Endodermal cell (in vitro differentiated cells): ENCODE results near the gene ADCK2. TPM values are rescaled to one million over a fixed set of nuclear protein-coding genes. Genes with fewer than 3 reads are reported as not detected.

Experiments
- DNase-seq: peaks from one replicate; pipeline ENCODE4 v3.0.0-alpha.2; 2017
- H3K27ac ChIP-seq: 2 replicates; pipeline ENCODE4 v1.5.1; 2013; ENCODE audit warnings: mild to moderate bottlenecking, low read depth, low read length, moderate library complexity
- H3K27me3 ChIP-seq: 2 replicates; pipeline ENCODE4 v1.6.1; 2013; ENCODE audit warnings: mild to moderate bottlenecking, low read length, moderate library complexity; ENCODE audit not compliant: insufficient read depth, control insufficient read depth, poor library complexity, severe bottlenecking
- H3K36me3 ChIP-seq: 2 replicates; pipeline ENCODE4 v1.7.0; 2013; ENCODE audit warnings: mild to moderate bottlenecking, low read length, moderate library complexity; ENCODE audit not compliant: control insufficient read depth, insufficient read depth
- H3K4me1 ChIP-seq: one replicate; pipeline ENCODE4 v1.7.0; 2013; ENCODE audit warnings: low read length; ENCODE audit not compliant: control insufficient read depth, insufficient read depth
- H3K4me3 ChIP-seq: 2 replicates; pipeline ENCODE4 v1.5.1; 2013; ENCODE audit warnings: mild to moderate bottlenecking, low read length, moderate library complexity
- H3K9ac ChIP-seq: 2 replicates; pipeline ENCODE4 v1.6.1; 2013; ENCODE audit warnings: mild to moderate bottlenecking, low read length, moderate library complexity; ENCODE audit not compliant: poor library complexity, severe bottlenecking; ENCODE audit errors: extremely low read depth
- H3K9me3 ChIP-seq: 2 replicates; pipeline ENCODE4 v1.6.1; 2013; ENCODE audit warnings: mild to moderate bottlenecking, low read length, moderate library complexity; ENCODE audit not compliant: control insufficient read depth
- H3K27ac Mint-ChIP-seq: 2 replicates; pipeline ENCODE4 v1.8.0; 2020; ENCODE audit warnings: mixed read lengths
- H3K27me3 Mint-ChIP-seq: 2 replicates; pipeline ENCODE4 v1.8.0; 2021; ENCODE audit warnings: mild to moderate bottlenecking, mixed read lengths; ENCODE audit not compliant: insufficient read depth
- H3K36me3 Mint-ChIP-seq: 2 replicates; pipeline ENCODE4 v1.8.0; 2020; ENCODE audit warnings: low read depth, mixed read lengths
- H3K4me1 Mint-ChIP-seq: 2 replicates; pipeline ENCODE4 v1.8.0; 2020; ENCODE audit warnings: mixed read lengths
- H3K4me3 Mint-ChIP-seq: 2 replicates; pipeline ENCODE4 v1.8.0; 2020; ENCODE audit warnings: mild to moderate bottlenecking, moderate library complexity, mixed read lengths
- H3K9me3 Mint-ChIP-seq: 2 replicates; pipeline ENCODE4 v1.8.0; 2020; ENCODE audit warnings: mild to moderate bottlenecking, mixed read lengths
- WGBS, 2 experiments: methylation state at CpG; one replicate each; pipeline versions ENCODE4 v1.1.5 to v1.1.7; 2013; ENCODE audit warnings: missing lambda C conversion rate in 2 of 2, mixed read lengths in 1 of 2; ENCODE audit not compliant: insufficient coverage in 1 of 2, insufficient read length in 1 of 2; 5-methylcytosine and 5-hydroxymethylcytosine counted together
- total RNA-seq, 2 donors: library from RNA; stranded (reverse); fragmentation: NEBNext Ultra II Directional in 1 of 2; extraction: Animal tissue kit (Norgen Biotek cat#: 25700) in 1 of 2; gene quantifications; 2 replicates in 1 of 2; 3 replicates in 1 of 2; pipeline ENCODE4 v1.2.1, GENCODE V29; 2021
- TF ChIP-seq, protein P1 (sequence below): fragments of 200-600 bp; sonication (generic); conservative IDR thresholded peaks from 2 replicates; pipeline ENCODE4 v1.5.0; 2021; ENCODE audit warnings: antibody characterized with exemption, mild to moderate bottlenecking

The ADCK2 gene
- total RNA-seq, 2 donors from 2014 or later: 13.5 to 17.8 TPM

DNA sequence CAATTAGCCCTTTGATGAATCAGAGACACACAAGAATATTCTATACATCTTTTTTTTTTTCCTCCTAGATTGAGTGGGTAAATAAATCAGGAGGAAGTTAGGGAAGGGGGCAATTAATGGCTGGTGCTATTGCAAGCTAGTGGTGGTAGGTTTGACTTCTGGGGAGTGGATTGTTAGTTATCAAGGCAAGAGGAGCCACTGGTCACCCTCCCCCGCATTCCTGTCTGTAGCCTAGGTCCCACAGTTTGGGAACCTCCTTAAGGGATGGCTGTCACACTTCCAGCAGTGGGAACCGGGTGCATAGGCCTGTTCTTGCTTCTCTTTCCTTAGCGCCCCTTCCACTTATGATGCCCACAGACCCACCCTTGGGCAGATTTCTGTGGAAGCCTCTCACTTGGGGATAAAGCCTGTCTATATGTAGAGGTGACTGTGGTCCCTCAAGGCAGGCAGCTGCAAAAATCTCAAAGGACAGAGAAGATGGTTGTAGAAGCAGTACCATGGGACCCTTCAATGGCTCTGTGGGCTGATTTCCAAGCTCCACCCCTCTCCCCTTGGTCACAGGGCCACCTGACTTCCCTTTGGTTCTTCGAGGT lies 2.3 kb upstream of the ADCK2 start:
- no peak for DNase-seq
- H3K36me3 Mint-ChIP-seq: no peaks in the 10 kb centered on the region
- H3K36me3 ChIP-seq: no peaks in the 10 kb centered on the region
- TF ChIP-seq, protein P1, sequence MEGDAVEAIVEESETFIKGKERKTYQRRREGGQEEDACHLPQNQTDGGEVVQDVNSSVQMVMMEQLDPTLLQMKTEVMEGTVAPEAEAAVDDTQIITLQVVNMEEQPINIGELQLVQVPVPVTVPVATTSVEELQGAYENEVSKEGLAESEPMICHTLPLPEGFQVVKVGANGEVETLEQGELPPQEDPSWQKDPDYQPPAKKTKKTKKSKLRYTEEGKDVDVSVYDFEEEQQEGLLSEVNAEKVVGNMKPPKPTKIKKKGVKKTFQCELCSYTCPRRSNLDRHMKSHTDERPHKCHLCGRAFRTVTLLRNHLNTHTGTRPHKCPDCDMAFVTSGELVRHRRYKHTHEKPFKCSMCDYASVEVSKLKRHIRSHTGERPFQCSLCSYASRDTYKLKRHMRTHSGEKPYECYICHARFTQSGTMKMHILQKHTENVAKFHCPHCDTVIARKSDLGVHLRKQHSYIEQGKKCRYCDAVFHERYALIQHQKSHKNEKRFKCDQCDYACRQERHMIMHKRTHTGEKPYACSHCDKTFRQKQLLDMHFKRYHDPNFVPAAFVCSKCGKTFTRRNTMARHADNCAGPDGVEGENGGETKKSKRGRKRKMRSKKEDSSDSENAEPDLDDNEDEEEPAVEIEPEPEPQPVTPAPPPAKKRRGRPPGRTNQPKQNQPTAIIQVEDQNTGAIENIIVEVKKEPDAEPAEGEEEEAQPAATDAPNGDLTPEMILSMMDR: no peak
- no peak overlapping the region for H3K4me3 Mint-ChIP-seq
- H3K4me1 ChIP-seq: peaks cover 2% of the 10 kb centered on the region
- WGBS, 2 experiments: 86 to 94% methylated on average over 2 to 4 of the region's 4 CpGs
- no peaks in the 10 kb centered on the region for H3K9me3 Mint-ChIP-seq
- no peak overlapping the region for H3K4me3 ChIP-seq
- peaks cover 5% of the 10 kb centered on the region for H3K27me3 Mint-ChIP-seq
- no peaks in the 10 kb centered on the region for H3K9me3 ChIP-seq
- H3K27me3 ChIP-seq: no peaks in the 10 kb centered on the region
- no peak overlapping the region for H3K27ac ChIP-seq
- H3K9ac ChIP-seq: no peak overlapping the region
- H3K27ac Mint-ChIP-seq: no peak overlapping the region
- peaks cover 1% of the 10 kb centered on the region for H3K4me1 Mint-ChIP-seq

DNA sequence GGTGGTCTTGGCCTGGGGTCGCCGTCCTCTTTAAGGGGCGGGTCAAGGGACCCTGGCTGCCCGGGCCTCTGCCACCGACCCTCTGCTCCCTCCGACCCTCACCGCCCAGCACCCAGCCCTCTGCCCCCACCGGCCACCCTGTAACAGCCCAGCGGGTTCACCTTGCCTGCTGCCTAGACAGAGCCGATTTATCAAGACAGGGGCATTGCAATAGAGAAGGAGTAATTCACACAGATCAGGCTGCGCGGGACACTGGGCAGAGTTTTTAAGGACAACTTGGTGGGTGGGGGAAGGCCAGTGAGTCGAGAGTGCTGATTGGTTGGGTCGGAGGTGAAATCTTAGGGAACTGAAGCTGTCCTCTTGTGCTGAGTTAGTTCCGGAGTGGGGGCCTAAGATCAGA lies 779 bp upstream of the ADCK2 start:
- H3K4me1 Mint-ChIP-seq: peaks cover 2% of the 10 kb centered on the region
- no peak overlapping the region for H3K9ac ChIP-seq

DNA sequence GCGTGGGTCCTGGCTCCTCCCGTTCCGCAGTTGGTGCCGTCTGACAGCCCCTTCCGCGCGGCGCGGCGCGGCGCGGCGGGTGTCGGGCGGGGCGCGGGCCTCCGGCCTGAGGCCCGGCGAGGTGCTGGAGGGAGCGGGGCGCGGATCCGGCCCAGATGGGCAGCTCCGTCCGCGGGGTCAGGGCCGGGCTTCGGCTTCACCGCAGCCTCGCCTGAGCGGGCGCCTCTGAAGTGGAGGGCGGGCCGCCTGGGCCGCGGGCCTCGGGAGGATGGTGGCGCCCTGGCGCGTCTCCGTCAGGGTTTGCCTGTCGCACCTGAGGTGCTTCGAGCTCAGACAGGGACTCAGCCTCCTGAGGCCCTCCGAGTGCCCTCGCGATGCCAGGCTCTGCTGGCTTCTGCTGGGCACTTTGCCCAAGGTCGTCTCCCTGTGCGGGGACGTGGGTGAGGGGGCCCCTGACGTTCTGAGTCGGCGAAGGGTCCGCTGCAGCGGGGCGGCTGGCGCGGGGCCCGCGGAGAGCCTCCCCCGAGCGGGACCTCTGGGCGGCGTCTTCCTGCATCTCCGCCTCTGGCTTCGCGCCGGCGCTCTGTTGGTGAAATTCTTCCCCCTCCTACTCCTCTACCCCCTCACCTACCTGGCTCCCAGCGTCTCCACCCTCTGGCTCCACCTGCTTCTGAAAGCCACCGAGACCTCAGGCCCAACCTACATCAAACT lies 473 bp downstream of the ADCK2 start:
- Histone ChIP-seq H3K9me3 (no peaks in the 10 kb centered on the region), H3K4me1 (peaks cover 2% of the 10 kb centered on the region), H3K36me3 (no peaks in the 10 kb centered on the region), H3K4me3 (peak overlapping the region; percentile 80), H3K9ac (peak overlapping the region; percentile 38), H3K27me3 (no peaks in the 10 kb centered on the region), H3K27ac (no peak overlapping the region)
- Mint-ChIP-seq H3K4me3 (peak overlapping the region; percentile 62), H3K4me1 (peaks cover 2% of the 10 kb centered on the region), H3K36me3 (peaks cover 3% of the 10 kb centered on the region), H3K27me3 (peaks cover 4% of the 10 kb centered on the region), H3K27ac (no peak overlapping the region), H3K9me3 (no peaks in the 10 kb centered on the region)
- 1% methylated on average over 24 to 72 of the region's 72 CpGs for WGBS, 2 experiments
- peak; percentile 89 for DNase-seq
- TF ChIP-seq, protein P1: no peak

More for the DNA sequence above, 779 bp upstream of the ADCK2 start:
- H3K36me3 Mint-ChIP-seq: peaks cover 3% of the 10 kb centered on the region
- Histone ChIP-seq H3K4me1 (peaks cover 2% of the 10 kb centered on the region), H3K27me3 (no peaks in the 10 kb centered on the region), H3K36me3 (no peaks in the 10 kb centered on the region), H3K9me3 (no peaks in the 10 kb centered on the region), H3K4me3 (peak overlapping the region; percentile 65), H3K27ac (no peak overlapping the region)
- H3K27ac Mint-ChIP-seq: no peak overlapping the region
- DNase-seq: no peak
- peaks cover 4% of the 10 kb centered on the region for H3K27me3 Mint-ChIP-seq
- TF ChIP-seq, protein P1: no peak
- H3K4me3 Mint-ChIP-seq: peak overlapping the region; percentile 62
- 72 to 88% methylated on average over 6 to 15 of the region's 15 CpGs for whole genome bisulfite sequencing, 2 experiments
- no peaks in the 10 kb centered on the region for H3K9me3 Mint-ChIP-seq
